COR-L47 (cell line): ENCODE measurements around the gene ISCU.
A peak's percentile ranks its signal among the peaks of the same experiment; 100 is the strongest.
"Not testable (repeated sequence)": the region's sequence is repeated elsewhere in the genome, so short reads cannot be mapped to it uniquely, and the experiment has no call there.

Experiments
- DNase-seq: peaks from one replicate; lab custom pipeline; 2025; lab: John Stamatoyannopoulos, UW

Gene ISCU

DNA sequence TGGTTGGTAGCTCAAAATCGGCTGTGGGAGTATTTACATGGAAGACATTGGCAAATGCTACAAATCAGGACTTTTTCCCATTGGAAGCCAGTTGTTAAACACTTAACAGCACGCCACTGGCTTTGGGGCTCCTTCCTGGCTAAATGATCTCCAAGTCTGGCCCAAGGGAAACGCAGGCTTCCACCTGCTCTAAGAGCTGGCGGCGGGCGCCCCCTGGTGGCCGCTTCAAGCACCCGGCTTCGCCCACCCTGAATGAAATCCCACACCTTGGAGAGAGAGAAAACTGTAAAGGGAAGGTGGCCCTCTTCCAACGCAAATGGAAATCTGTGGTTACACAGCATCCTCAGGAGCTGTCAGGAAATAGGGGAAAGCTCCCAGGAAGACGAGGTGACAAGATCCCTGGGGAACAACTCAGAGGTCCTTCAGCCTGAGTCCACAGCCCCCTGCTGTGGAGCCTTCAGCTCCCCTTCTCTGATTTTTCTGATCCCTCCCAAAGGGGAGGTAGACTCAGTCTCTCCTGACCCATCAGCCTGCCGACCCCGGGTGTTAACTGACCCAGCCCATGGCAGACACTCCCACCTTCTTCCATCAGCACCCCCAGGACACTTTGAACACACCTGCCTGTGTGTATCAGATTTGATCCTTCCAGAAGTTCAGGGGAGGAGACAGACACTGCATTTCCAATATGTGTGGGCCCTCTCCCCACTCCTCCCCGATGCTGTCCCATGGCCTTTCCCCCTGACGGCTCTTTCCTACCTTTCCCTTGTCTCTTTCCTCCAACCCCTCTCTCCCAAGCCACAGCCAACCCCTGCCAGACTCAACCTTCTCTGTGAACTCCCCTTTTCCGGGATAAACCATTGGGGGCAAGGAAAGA, 55.9 kb downstream of the ISCU start:
- peak; percentile 79 for DNase-seq

DNA sequence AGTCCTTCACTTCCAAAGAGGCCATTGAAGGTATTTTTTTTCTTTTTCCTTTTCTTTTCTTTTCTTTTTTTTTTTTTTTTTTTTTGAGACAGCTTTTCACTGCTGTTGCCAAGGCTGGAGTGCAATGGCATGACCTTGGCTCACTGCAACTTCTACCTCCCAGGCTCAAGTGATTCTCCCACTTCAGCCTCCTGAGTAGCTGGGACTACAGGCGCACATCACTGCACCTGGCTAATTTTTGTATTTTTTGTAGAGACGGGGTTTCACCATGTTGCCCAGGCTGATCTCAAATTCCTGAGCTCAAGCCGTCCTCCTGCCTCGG, 56.5 kb downstream of the ISCU start:
- DNase-seq, result not testable (repeated sequence)
